Osteoblast (primary cell): ENCODE data around the gene GATC. TPM values are rescaled to one million over a fixed set of nuclear protein-coding genes. Genes with fewer than 3 reads are reported as not detected.

Experiments used
- DNase-seq: peaks from one replicate; pipeline ENCODE4 v3.0.0; 2011; ENCODE audit warnings: low spot score, mixed read lengths; ENCODE audit not compliant: insufficient read length; ENCODE audit errors: missing footprints
- H2AFZ ChIP-seq: 2 replicates; pipeline ENCODE4 v1.6.0; 2011; ENCODE audit warnings: mild to moderate bottlenecking, low read length
- H3K27ac ChIP-seq: 2 replicates; pipeline ENCODE4 v1.5.1; 2011; ENCODE audit warnings: mild to moderate bottlenecking, low read depth, low read length, moderate library complexity
- H3K27me3 ChIP-seq: 2 replicates; pipeline ENCODE4 v1.6.0; 2012; ENCODE audit warnings: mild to moderate bottlenecking, control low read depth, inconsistent platforms, low read length, moderate library complexity; ENCODE audit not compliant: insufficient read depth
- H3K36me3 ChIP-seq: 2 replicates; pipeline ENCODE4 v1.5.1; 2011; ENCODE audit warnings: mild to moderate bottlenecking, low read length, control low read depth, moderate library complexity; ENCODE audit not compliant: insufficient read depth
- H3K4me1 ChIP-seq: 2 replicates; pipeline ENCODE4 v1.5.1; 2011; ENCODE audit warnings: mild to moderate bottlenecking, low read length, control low read depth, moderate library complexity; ENCODE audit not compliant: insufficient read depth
- H3K4me2 ChIP-seq: 2 replicates; pipeline ENCODE4 v1.6.0; 2011; ENCODE audit warnings: mild to moderate bottlenecking, low read length; ENCODE audit not compliant: insufficient read depth
- H3K4me3 ChIP-seq: fragments of 200-600 bp; sonication (generic); 3 replicates; pipeline ENCODE4 v1.5.1; 2012; ENCODE audit warnings: mild to moderate bottlenecking, low read length, inconsistent platforms; ENCODE audit not compliant: insufficient read depth
- H3K79me2 ChIP-seq: 2 replicates; pipeline ENCODE4 v1.6.0; 2012; ENCODE audit warnings: mild to moderate bottlenecking, low read length, control low read depth, inconsistent platforms; ENCODE audit not compliant: insufficient read depth
- H3K9me3 ChIP-seq: 2 replicates; pipeline ENCODE4 v1.5.1; 2011; ENCODE audit warnings: low read depth, low read length, control low read depth
- H4K20me1 ChIP-seq: 2 replicates; pipeline ENCODE4 v1.6.0; 2012; ENCODE audit warnings: mild to moderate bottlenecking, low read length, control low read depth; ENCODE audit not compliant: insufficient read depth
- CTCF ChIP-seq: IDR thresholded peaks from 2 replicates; pipeline ENCODE4 v1.5.1; 2011; ENCODE audit warnings: mild to moderate bottlenecking, low read depth, low read length, moderate library complexity; ENCODE audit errors: extremely low read depth
- total RNA-seq: library from RNA; depleted of rRNA; stranded (reverse); fragments of >200 nt; gene quantifications from 2 replicates; pipeline ENCODE4 v1.2.3, GENCODE V29; 2012

GATC gene
- total RNA-seq, 1 donor, result 14.5 TPM

GRCh38 chr12:120497524-120498150 lies 51.4 kb downstream of the GATC start:
- Histone ChIP-seq H3K27me3 (no peaks in the 10 kb centered on the region), H3K9me3 (no peaks in the 10 kb centered on the region), H3K4me1 (peaks cover 20% of the 10 kb centered on the region), H3K36me3 (peaks cover 17% of the 10 kb centered on the region), H2AFZ (no peak overlapping the region), H3K4me3 (peak overlapping the region; percentile 91), H3K27ac (peak overlapping the region; percentile 21), H4K20me1 (peaks cover 19% of the 10 kb centered on the region), H3K79me2 (peaks cover 40% of the 10 kb centered on the region), H3K4me2 (peak overlapping the region; percentile 94)
- no peak for TF ChIP-seq CTCF
- peak; percentile 45 for DNase-seq

- H3K27ac ChIP-seq, result no peak overlapping the region
- no peak overlapping the region for H3K4me2 ChIP-seq
- no peak for DNase-seq
- H3K4me3 ChIP-seq, result no peak overlapping the region
- no peak overlapping the region for H2AFZ ChIP-seq
- no peaks in the 10 kb centered on the region for H3K9me3 ChIP-seq
- H4K20me1 ChIP-seq, result peaks cover 19% of the 10 kb centered on the region
- peaks cover 40% of the 10 kb centered on the region for H3K79me2 ChIP-seq
- H3K27me3 ChIP-seq, result no peaks in the 10 kb centered on the region
- H3K36me3 ChIP-seq, result peaks cover 30% of the 10 kb centered on the region
- H3K4me1 ChIP-seq, result peaks cover 20% of the 10 kb centered on the region
- no peak for TF ChIP-seq CTCF
These were observed 52.7 kb downstream of the GATC start for GRCh38 chr12:120498870-120499515.

- DNase-seq, result peak; percentile 54
- H3K4me3 ChIP-seq, result no peak overlapping the region
- peaks cover 11% of the 10 kb centered on the region for H3K4me1 ChIP-seq
- TF ChIP-seq CTCF, result no peak
- H3K27me3 ChIP-seq, result no peaks in the 10 kb centered on the region
- H3K4me2 ChIP-seq, result no peak overlapping the region
- H3K79me2 ChIP-seq, result peaks cover 30% of the 10 kb centered on the region
- no peak overlapping the region for H3K27ac ChIP-seq
- no peaks in the 10 kb centered on the region for H3K9me3 ChIP-seq
- H4K20me1 ChIP-seq, result peaks cover 19% of the 10 kb centered on the region
- no peak overlapping the region for H2AFZ ChIP-seq
- H3K36me3 ChIP-seq, result peaks cover 32% of the 10 kb centered on the region
These were observed 54.3 kb downstream of the GATC start for GRCh38 chr12:120500581-120500980.

- Histone ChIP-seq H3K27me3 (no peaks in the 10 kb centered on the region), H3K4me3 (no peak overlapping the region), H4K20me1 (no peaks in the 10 kb centered on the region), H3K4me2 (no peak overlapping the region), H3K4me1 (no peaks in the 10 kb centered on the region), H3K36me3 (peaks cover 24% of the 10 kb centered on the region), H3K9me3 (no peaks in the 10 kb centered on the region), H2AFZ (no peak overlapping the region), H3K27ac (no peak overlapping the region), H3K79me2 (no peaks in the 10 kb centered on the region)
- TF ChIP-seq CTCF, result no peak
- no peak for DNase-seq
These were observed 58.3 kb downstream of the GATC start for GRCh38 chr12:120504587-120504986.
